NT2/D1 (cell line): ENCODE measurements around the gene PCDH7.

Experiments
- YY1 ChIP-seq: IDR thresholded peaks from 2 replicates; pipeline ENCODE4 v1.6.1; 2011; ENCODE audit not compliant: insufficient read length, insufficient read depth
- ZNF274 ChIP-seq: IDR thresholded peaks from 2 replicates; pipeline ENCODE4 v1.6.1; 2011; ENCODE audit warnings: mild to moderate bottlenecking, low read depth, low read length

DNA sequence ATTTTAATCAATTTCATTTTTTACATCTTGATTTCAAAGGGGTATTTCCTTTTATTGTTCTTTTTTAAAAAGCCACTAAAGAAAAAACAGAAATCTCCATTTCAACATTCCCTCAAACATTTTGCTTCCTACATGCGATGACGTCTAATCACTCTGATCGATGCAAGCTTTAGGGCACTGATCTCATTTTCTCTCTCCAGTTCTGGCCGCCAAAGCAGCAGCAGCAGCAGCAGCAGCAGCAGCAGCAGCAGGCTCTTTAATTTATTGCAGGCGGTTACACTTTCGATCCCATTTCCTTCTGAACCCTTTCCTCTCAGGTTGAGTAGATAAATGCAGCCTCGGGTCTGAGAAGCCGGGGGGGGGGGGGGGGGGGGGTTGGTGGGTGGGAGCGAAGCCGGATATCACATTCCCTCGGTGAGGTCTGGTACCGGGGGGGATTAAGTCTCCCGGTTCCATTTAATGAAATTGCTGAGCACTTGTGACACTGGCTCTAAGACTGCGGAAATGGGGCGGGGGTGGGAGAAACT is 3.4 kb upstream of the PCDH7 start:
- TF ChIP-seq YY1 = no peak
- no peak for TF ChIP-seq ZNF274
